Measurements from ENCODE around the gene FALEC.

Gene FALEC

GRCh38 chr1:150515328-150516049 lies at the start of gene FALEC:
Gene FALEC, plus strand, starts transcription at chr1:150515752.
- FAIRE-seq, result no peak

GRCh38 chr1:150466964-150467363 lies 48.6 kb upstream of the FALEC start:
- FAIRE-seq, result no peak

GRCh38 chr1:150469291-150469690 lies 46.3 kb upstream of the FALEC start:
- FAIRE-seq, result no peak

DNA sequence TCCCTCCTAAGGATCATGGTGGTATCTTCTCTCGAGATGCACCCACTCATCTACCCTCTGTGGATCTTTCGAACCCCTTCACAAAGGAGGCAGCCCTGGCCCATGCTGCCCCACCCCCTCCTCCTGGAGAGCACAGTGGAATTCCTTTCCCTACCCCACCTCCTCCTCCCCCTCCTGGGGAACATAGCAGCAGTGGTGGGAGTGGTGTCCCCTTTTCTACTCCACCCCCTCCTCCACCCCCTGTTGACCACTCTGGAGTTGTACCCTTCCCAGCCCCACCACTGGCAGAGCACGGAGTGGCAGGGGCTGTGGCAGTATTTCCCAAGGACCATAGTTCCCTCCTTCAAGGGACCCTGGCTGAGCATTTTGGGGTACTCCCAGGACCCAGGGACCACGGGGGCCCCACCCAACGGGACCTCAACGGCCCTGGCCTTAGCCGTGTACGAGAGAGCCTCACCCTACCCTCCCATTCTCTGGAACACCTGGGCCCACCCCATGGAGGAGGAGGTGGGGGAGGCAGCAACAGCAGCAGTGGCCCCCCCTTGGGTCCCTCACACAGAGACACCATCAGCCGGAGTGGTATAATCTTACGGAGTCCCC lies 42.9 kb upstream of the FALEC start:
- FAIRE-seq, result no peak

GRCh38 chr1:150473659-150474058 lies 41.9 kb upstream of the FALEC start:
- peak; percentile 71 for FAIRE-seq

- FAIRE-seq, result peak; percentile 84
Observed at GRCh38 chr1:150474869-150475268, 40.7 kb upstream of the FALEC start.

- peak; percentile 97 for FAIRE-seq
Observed at GRCh38 chr1:150476754-150477153, 38.8 kb upstream of the FALEC start.

GRCh38 chr1:150477320-150477719 lies 38.2 kb upstream of the FALEC start:
- no peak for FAIRE-seq

GRCh38 chr1:150477733-150478132 lies 37.8 kb upstream of the FALEC start:
- FAIRE-seq, result no peak

DNA sequence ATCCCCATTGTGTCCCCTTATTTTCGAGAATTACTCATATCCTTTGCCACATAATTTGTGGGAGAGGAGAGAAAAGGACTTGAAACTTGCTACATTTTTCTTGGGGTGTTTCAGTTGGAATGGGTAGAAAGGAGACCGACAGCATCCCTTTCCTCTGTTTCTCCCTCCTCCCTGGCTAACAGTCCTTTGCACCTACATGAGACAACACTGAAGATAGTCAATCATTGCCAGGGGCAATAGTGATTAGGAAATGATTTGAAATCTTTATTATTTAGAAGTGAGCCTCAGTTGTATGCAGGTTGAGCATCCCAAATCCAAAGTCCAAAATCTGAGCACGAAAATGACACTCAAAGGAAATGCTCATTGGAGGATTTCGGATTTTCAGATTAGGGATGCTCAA lies 36.2 kb upstream of the FALEC start:
- no peak for FAIRE-seq

GRCh38 chr1:150479927-150480352 lies 35.6 kb upstream of the FALEC start:
- no peak for FAIRE-seq

- FAIRE-seq, result no peak
Observed at GRCh38 chr1:150484431-150484830, 31.1 kb upstream of the FALEC start.

DNA sequence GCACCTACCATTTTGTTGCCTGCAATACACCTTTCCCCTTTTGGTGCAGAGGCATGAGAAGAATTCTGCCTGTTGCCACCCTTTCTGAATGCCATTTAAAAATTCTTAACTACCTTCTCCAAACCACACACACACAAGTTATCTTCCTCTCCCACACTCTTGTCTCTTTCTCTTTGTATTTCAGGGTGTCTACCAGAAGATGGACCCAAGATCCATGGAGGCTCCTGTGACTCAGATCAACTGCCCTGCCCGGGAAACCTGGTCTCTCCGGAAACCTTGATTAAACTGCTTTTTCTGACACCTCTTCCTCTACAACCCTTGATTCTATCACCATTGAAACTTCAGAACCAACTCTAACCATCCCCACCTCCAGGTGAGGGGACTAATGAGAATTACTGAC lies 30.7 kb upstream of the FALEC start:
- no peak for FAIRE-seq

DNA sequence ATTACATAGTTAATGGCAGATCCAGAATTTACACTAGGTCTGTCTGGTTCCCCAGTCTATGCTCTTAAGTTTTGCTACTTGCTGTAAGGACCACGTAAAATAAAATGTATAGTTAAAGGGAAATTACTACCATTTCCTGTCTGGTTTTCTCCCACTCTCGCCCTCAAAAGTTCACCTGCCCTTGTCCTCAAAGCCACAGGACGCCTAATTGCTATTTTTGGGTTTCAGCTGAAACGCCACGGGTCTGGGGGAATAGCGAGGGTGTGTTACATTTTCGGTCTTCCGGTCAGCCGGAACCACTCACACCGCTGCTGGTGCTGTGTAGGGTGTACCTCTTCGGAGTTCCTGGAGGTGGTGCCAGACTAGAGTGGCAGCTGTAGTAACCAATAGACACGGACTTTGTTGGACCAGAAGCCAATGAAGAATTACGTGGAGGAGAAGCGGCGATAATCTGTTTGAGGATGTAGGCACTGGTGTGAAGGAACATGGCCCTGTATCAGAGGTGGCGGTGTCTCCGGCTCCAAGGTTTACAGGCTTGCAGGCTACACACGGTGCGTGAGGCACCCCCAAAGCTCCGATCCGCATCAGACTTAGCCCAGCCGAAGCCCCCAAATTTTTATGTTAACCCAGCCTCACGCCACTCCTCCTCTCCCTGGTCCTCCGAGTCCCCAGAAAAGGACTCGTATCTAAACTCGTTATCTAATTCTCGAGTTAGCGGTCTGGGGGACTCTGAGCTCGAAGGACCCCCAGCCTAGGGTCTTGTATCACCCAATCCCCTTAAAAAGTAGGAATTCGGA lies 28.4 kb upstream of the FALEC start, which contains the start of gene TARS2:
Gene TARS2 (plus strand): TSS at position 454 of the 797 bp plus-strand sequence. CDS start 32 bp downstream, at position 486.
- FAIRE-seq, result peak; percentile 78

DNA sequence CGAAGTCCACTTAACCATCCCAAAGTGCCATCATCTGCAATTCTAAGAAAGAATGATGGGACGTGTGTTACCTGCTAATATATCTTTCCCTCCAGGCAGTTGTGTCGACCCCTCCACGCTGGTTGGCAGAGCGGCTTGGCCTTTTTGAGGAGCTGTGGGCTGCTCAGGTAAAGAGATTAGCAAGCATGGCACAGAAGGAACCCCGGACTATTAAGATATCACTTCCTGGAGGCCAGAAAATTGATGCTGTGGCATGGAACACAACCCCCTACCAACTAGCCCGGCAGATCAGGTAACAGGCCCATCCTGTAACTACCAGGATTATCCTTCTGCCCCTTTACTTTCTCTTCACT lies 27.8 kb upstream of the FALEC start:
- no peak for FAIRE-seq

DNA sequence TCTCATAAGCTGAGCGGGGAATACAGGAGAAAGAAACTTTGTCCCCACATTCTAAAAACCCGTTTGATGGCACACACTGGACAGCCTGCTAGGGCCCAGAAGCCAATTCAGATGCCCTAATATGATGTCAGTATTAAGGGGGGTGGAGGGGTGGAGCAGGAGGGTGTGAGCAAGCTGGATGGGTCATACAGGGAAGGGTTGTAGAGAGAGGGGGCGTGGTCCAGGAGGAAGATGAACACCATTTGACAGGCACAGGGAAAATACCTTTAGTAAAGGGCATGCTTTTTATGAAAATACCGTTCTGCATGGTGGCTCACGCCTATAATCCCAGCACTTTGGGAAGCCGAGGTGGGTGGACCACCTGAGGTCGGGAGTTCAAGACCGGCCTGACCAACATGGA lies 22.4 kb upstream of the FALEC start:
- no peak for FAIRE-seq

GRCh38 chr1:150498342-150498741 lies 17.2 kb upstream of the FALEC start:
- no peak for FAIRE-seq

GRCh38 chr1:150505431-150505830 lies 10.1 kb upstream of the FALEC start:
- no peak for FAIRE-seq

DNA sequence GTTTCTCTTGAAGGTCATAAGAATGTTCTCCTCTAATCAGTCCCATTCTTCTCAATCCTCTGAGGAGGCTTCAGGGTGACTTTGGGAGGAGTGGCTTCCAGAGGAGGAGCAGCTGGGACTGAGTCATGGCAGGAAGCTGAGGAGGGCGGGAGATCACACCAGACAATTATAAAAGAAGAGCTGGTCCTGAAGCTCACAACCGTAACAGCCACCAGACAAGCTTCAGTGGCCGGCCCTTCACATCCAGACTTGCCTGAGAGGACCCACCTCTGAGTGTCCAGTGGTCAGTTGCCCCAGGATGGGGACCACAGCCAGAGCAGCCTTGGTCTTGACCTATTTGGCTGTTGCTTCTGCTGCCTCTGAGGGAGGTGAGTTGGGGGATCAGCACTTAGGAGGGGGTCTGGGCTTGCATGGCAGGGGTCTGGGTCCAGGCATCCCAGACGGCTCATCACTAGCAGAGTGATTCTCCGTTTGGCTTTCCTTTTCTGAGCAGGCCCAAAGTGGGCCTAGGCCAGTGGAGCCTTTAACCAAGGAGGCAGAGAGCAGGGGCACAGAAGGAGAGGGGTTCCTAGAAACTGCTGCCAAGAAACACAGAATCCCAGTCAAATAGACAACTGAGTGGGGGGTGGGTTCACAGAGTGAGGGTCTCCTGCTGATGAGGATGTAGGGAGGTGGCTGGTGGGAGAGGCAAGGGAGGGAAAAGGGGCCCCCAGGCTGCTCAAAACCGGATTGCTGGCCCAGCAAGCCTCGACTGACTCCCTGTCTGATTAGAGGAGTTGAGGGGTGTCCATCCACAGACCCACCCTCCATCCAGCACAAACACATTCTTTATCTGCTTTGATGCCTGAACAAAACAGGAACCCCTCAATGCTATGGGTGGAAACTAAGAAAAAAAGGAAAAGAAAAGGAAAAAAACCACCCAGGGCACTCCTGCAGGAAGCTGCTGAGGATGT lies 7.4 kb upstream of the FALEC start, which contains the start of gene ECM1:
Gene ECM1 (plus strand): TSS at position 198 of the 953 bp plus-strand sequence. CDS start 101 bp downstream, at position 299.
- FAIRE-seq, result no peak

GRCh38 chr1:150508982-150509381 lies 6.6 kb upstream of the FALEC start:
- no peak for FAIRE-seq

DNA sequence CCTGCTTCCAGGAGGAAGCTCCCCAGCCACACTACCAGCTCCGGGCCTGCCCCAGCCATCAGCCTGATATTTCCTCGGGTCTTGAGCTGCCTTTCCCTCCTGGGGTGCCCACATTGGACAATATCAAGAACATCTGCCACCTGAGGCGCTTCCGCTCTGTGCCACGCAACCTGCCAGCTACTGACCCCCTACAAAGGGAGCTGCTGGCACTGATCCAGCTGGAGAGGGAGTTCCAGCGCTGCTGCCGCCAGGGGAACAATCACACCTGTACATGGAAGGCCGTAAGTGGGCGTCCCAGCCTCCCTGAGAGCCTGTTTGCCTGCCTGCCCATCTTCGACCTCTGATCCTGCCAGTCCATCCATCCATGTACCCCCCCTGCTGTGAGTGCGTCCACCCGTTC lies 4.0 kb upstream of the FALEC start:
- no peak for FAIRE-seq

- FAIRE-seq, result no peak
Observed at GRCh38 chr1:150511985-150512660, 3.4 kb upstream of the FALEC start.

Data from endometrium (tissue), 2 donors.